Endothelial cell of umbilical vein (primary cell): ENCODE measurements around the gene CNOT9. TPM values are rescaled to one million over a fixed set of nuclear protein-coding genes. Genes with fewer than 3 reads are reported as not detected.

Experiments used
- BruUV-seq: library from RNA; stranded (reverse); fragments of 400-500 nt; replicated peaks from 2 replicates; lab custom pipeline; 2021; lab: Mats Ljungman, UMichigan
- CTCF ChIA-PET: fragments of 300-600, 350-600 bp; sonication (Branson Sonifier 250); formaldehyde crosslinking; loops from one replicate; lab custom pipeline; 2021; ENCODE audit warnings: antibody characterized with exemption, inconsistent platforms; lab: Charles Lee
- POLR2A ChIA-PET: fragments of 300-600, 350-600 bp; sonication (Branson Sonifier 250); formaldehyde crosslinking; loops from one replicate; lab custom pipeline; 2021; ENCODE audit warnings: antibody characterized with exemption, inconsistent platforms; lab: Charles Lee
- DNase-seq: peaks from one replicate; pipeline ENCODE4 v3.0.0-alpha.2; 2011; ENCODE audit warnings: low read depth, low spot score
- FAIRE-seq: peaks from 2 replicates; lab custom pipeline; 2011; peaks lifted over from hg19 to GRCh38; lab: Jason Lieb, UNC
- H2AFZ ChIP-seq: 2 replicates; pipeline ENCODE4 v1.6.0; 2012; ENCODE audit warnings: low read depth, low read length, control low read depth, inconsistent platforms
- H3K27ac ChIP-seq: 2 replicates; pipeline ENCODE4 v1.5.1; 2011; ENCODE audit warnings: low read depth, mild to moderate bottlenecking, control low read depth, low read length, moderate library complexity; ENCODE audit not compliant: insufficient read depth
- H3K27me3 ChIP-seq, 2 experiments: 2 replicates each; pipeline versions ENCODE4 v1.6.0 to v1.6.1; 2011; ENCODE audit warnings: low read length in 2 of 2, mixed read lengths in 1 of 2; ENCODE audit not compliant: control insufficient read depth in 2 of 2, insufficient read depth in 2 of 2
- H3K36me3 ChIP-seq, 2 experiments: 2 replicates in 1 of 2; 3 replicates in 1 of 2; pipeline ENCODE4 v1.5.1; 2011; ENCODE audit warnings: low read length in 2 of 2, mild to moderate bottlenecking in 1 of 2, moderate library complexity in 1 of 2; ENCODE audit not compliant: control insufficient read depth in 2 of 2, insufficient read depth in 2 of 2; ENCODE audit errors: extremely low read depth in 1 of 2
- H3K4me1 ChIP-seq: 3 replicates; pipeline ENCODE4 v1.5.1; 2011; ENCODE audit warnings: mild to moderate bottlenecking, low read length; ENCODE audit not compliant: control insufficient read depth, insufficient read depth; ENCODE audit errors: extremely low read depth
- H3K4me2 ChIP-seq: 2 replicates; pipeline ENCODE4 v1.6.1; 2011; ENCODE audit warnings: low read length, control low read depth, mixed read lengths; ENCODE audit not compliant: insufficient read depth
- H3K4me3 ChIP-seq, 3 experiments: fragments of 200-600 bp in 1 of 3; sonication (generic), shearing (Covaris generic) in 1 of 3; replicated peaks in 1 of 3; 2 replicates each; pipeline ENCODE4 v1.5.1; 2011 to 2016; ENCODE audit warnings: control low read depth in 3 of 3, low read length in 3 of 3, mild to moderate bottlenecking in 2 of 3, inconsistent platforms in 1 of 3, low read depth in 1 of 3, moderate library complexity in 1 of 3; ENCODE audit not compliant: insufficient read depth in 1 of 3
- H3K79me2 ChIP-seq: 2 replicates; pipeline ENCODE4 v1.6.0; 2012; ENCODE audit warnings: low read length, inconsistent platforms; ENCODE audit not compliant: control insufficient read depth, insufficient read depth
- H3K9ac ChIP-seq: replicated peaks from 2 replicates; pipeline ENCODE3; 2011; ENCODE audit warnings: low read length, control low read depth; ENCODE audit not compliant: insufficient read depth; ENCODE audit errors: extremely low read depth
- H3K9me1 ChIP-seq: replicated peaks from 3 replicates; pipeline ENCODE4 v1.6.0; 2011; ENCODE audit warnings: mild to moderate bottlenecking, low read length; ENCODE audit not compliant: control insufficient read depth, insufficient read depth; ENCODE audit errors: extremely low read depth
- H3K9me3 ChIP-seq: replicated peaks from 2 replicates; pipeline ENCODE4 v1.5.1; 2012; ENCODE audit warnings: low read length, inconsistent platforms; ENCODE audit not compliant: control insufficient read depth, insufficient read depth
- H4K20me1 ChIP-seq: replicated peaks from 2 replicates; pipeline ENCODE3; 2011; ENCODE audit warnings: mild to moderate bottlenecking, low read length; ENCODE audit not compliant: control insufficient read depth, insufficient read depth; ENCODE audit errors: extremely low read depth
- CTCF ChIP-seq, 2 donors: IDR thresholded peaks; 1 replicate in 1 of 2; 2 replicates in 1 of 2; pipeline ENCODE4 v1.5.1; 2011; ENCODE audit warnings: low read length in 2 of 2, mild to moderate bottlenecking in 2 of 2, moderate library complexity in 2 of 2, control low read depth in 1 of 2, inconsistent platforms in 1 of 2, low read depth in 1 of 2; ENCODE audit not compliant: insufficient read depth in 1 of 2; ENCODE audit errors: extremely low read depth in 1 of 2
- EZH2 ChIP-seq: IDR thresholded peaks from 2 replicates; pipeline ENCODE4 v1.6.1; 2012; ENCODE audit warnings: borderline replicate concordance, low read depth, mild to moderate bottlenecking, moderate library complexity, low read length, inconsistent platforms; ENCODE audit not compliant: severe bottlenecking
- FOS ChIP-seq: IDR thresholded peaks from 2 replicates; pipeline ENCODE4 v1.6.1; 2011; ENCODE audit warnings: mild to moderate bottlenecking, low read length, moderate library complexity, borderline replicate concordance; ENCODE audit not compliant: insufficient read depth
- GATA2 ChIP-seq: IDR thresholded peaks from 2 replicates; pipeline ENCODE4 v1.7.0; 2011; ENCODE audit warnings: low read depth, mild to moderate bottlenecking, moderate library complexity, mixed read lengths, low read length; ENCODE audit not compliant: insufficient read length, insufficient read depth
- JUN ChIP-seq: IDR thresholded peaks from 2 replicates; pipeline ENCODE4 v1.6.1; 2011; ENCODE audit warnings: borderline replicate concordance, low read depth; ENCODE audit not compliant: insufficient read length, insufficient read depth
- MAX ChIP-seq: IDR thresholded peaks from 2 replicates; pipeline ENCODE4 v1.6.1; 2011; ENCODE audit not compliant: insufficient read depth, insufficient read length
- MYC ChIP-seq: IDR thresholded peaks from one replicate; pipeline ENCODE4 v1.6.1; 2011; ENCODE audit warnings: mild to moderate bottlenecking, low read depth, low read length
- POLR2A ChIP-seq: IDR thresholded peaks from 2 replicates; pipeline ENCODE4 v1.6.1; 2012; ENCODE audit warnings: low read depth, mild to moderate bottlenecking, control low read depth, low read length
- POLR2AphosphoS5 ChIP-seq: IDR thresholded peaks from 2 replicates; pipeline ENCODE4 v1.6.1; 2012; ENCODE audit warnings: low read depth, mild to moderate bottlenecking, control low read depth, low read length, moderate library complexity; ENCODE audit not compliant: insufficient read depth
- dilution Hi-C: fragments of 300-500 bp; cut with MboI; formaldehyde crosslinking; loops from one replicate; pipeline ENCODE4 v1.15.0; 2019; ENCODE audit warnings: low sequenced_read_pairs; ENCODE audit not compliant: extremely low pct_ligation_motif_present
- intact Hi-C: fragments of 100-400 bp; cut with micrococcal nuclease; formaldehyde crosslinking; loops from one replicate; pipeline ENCODE4 v1.10.0; 2022
- polyA plus RNA-seq, 4 experiments: library from polyadenylated mRNA; depleted of rRNA in 3 of 4; stranded (reverse) in 3 of 4; unstranded in 1 of 4; fragments of >200 nt; gene quantifications; 2 replicates each; pipeline versions ENCODE4 v1.2.1 to v1.2.3, GENCODE V29; 2011 to 2012; ENCODE audit warnings: missing spikeins in 1 of 4
- total RNA-seq: library from RNA; stranded (reverse); gene quantifications from 2 replicates; pipeline ENCODE4 v1.2.3, GENCODE V29; 2021

CNOT9 gene
- total and polyA plus RNA-seq, 2 donors (not counting 3 experiments of a cell fraction or from before 2014, with no cell fraction given), result 53.2 to 68.9 TPM

- peak within 1 kb of the TSS; percentile 88 for H2AFZ ChIP-seq
- ChIA-PET POLR2A (interaction anchor here (0.6 to 1.3 kb wide), 4 partner anchors 19 to 52 kb away, joined by 3 to 5 read pairs (median 4); partner anchors contain the start of genes BCS1L and ZNF142), CTCF (interaction anchor here (0.7 to 3.2 kb wide), 14 partner anchors 9 to 240 kb away, joined by 3 to 21 read pairs (median 5); partner anchors contain the start of genes BCS1L, TTLL4 and ZNF142)
- peak; percentile 79 for DNase-seq
- TF ChIP-seq POLR2A (peak; percentile 41), MYC (no peak), POLR2AphosphoS5 (peak; percentile 28)
- intact Hi-C loops (no loop called here), dilution Hi-C loops (no loop called here)
- H3K4me1 ChIP-seq, result peaks cover 10% of the 10 kb centered on the region
- no peak within 1 kb of the TSS for H3K9ac ChIP-seq
- no peaks in the 10 kb centered on the region for H3K36me3 ChIP-seq
- H3K4me3 ChIP-seq, result no peak within 1 kb of the TSS
- peak within 1 kb of the TSS; percentile 41 for H3K4me2 ChIP-seq
- H3K9me1 ChIP-seq, result no peaks in the 10 kb centered on the region
- H3K9me3 ChIP-seq, result no peaks in the 10 kb centered on the region
- no peak within 1 kb of the TSS for H3K27ac ChIP-seq
- FAIRE-seq, result peak; percentile 60
- no peaks in the 10 kb centered on the region for H3K79me2 ChIP-seq
- peaks cover 0 to 2% of the 10 kb centered on the region in 2 experiments for H3K27me3 ChIP-seq
- H4K20me1 ChIP-seq, result no peaks in the 10 kb centered on the region
- BruUV-seq, result no TSS peak
Measured at GRCh38 chr2:218607436-218608115, 38.9 kb downstream of the CNOT9 start, which contains the start of gene PLCD4. Gene PLCD4, plus strand, starts transcription at chr2:218607899. Its CDS starts 7,841 bp downstream, at chr2:218615740.

GRCh38 chr2:218615868-218616315 is 47.3 kb downstream of the CNOT9 start:
- H3K9ac ChIP-seq, result no peak overlapping the region
- H3K4me1 ChIP-seq, result no peaks in the 10 kb centered on the region
- no peak overlapping the region for H3K27ac ChIP-seq
- no peaks in the 10 kb centered on the region for H3K9me3 ChIP-seq
- no peaks in the 10 kb centered on the region for H3K9me1 ChIP-seq
- H4K20me1 ChIP-seq, result no peaks in the 10 kb centered on the region
- no peaks in the 10 kb centered on the region for H3K36me3 ChIP-seq
- no peak for FAIRE-seq
- no peak for DNase-seq
- peaks cover 0 to 4% of the 10 kb centered on the region in 2 experiments for H3K27me3 ChIP-seq
- H2AFZ ChIP-seq, result no peak overlapping the region
- ChIA-PET CTCF (interaction anchor here (4.1 kb wide), 1 partner anchor 9 kb away, joined by 15 read pairs; the partner anchor contains the start of gene PLCD4), POLR2A (no interaction called here)
- dilution Hi-C loops (no loop called here), intact Hi-C loops (no loop called here)
- no peaks in the 10 kb centered on the region for H3K79me2 ChIP-seq
- H3K4me2 ChIP-seq, result no peak overlapping the region
- no peak overlapping the region for H3K4me3 ChIP-seq
- no TSS peak for BruUV-seq
- no peak for TF ChIP-seq GATA2
- no peak for TF ChIP-seq POLR2A
- no peak for TF ChIP-seq MYC
- no peak for TF ChIP-seq POLR2AphosphoS5
- no peak for TF ChIP-seq MAX
- no peak for TF ChIP-seq FOS
- no peak for TF ChIP-seq JUN
- no peak for TF ChIP-seq EZH2
- no peak for TF ChIP-seq CTCF (IDR thresholded peaks at IDR 0.05; ENCODE audit: extremely low read depth in 1 of 2, insufficient read depth in 1 of 2, low read depth in 1 of 2, low read length in 2 of 2)
